ENCODE measurements around the gene RNF40.

Gene RNF40

DNA sequence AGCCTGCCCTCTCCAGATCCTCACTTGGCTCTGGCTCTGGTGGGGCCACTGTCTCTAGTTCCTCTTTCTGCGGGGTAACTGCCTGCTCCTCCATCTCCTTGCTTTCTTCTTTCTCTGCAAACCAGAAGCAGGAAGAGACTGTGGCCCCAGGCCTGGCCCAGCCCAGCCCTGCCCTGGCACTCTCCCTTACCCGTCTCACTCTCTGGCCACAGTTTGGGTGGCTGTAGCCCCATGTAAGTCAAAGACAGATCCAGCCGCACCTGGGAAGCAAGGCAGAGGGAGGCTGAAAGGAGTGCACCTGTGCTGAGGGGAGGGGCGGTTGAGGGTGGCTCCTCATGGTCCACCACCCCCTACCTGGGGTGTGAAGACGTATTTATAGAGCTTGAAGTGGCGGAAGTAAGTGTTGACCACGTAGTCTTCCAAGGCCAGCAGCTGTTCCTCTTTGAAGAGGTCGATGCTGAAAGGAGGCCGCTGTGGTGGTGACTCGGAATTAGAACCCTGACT lies 3.1 kb upstream of the RNF40 start:
- H3F3A ChIP-seq (ENCODE audit: insufficient read depth, low read length), result no peaks in the 10 kb centered on the region
- DNase-seq, result no peak
- peaks cover 1% of the 10 kb centered on the region; the same call in 1 of the 2 replicates for H3K36me3 ChIP-seq (replicated peaks; ENCODE audit: insufficient read depth, low read length)
- H4K20me1 ChIP-seq (ENCODE audit: insufficient read depth, low read length), result no peaks in the 10 kb centered on the region
- TF ChIP-seq EZH2 (optimal IDR thresholded peaks at IDR 0.05; ENCODE audit: low read depth, low read length) (no peak), EZH2phosphoT487 (IDR thresholded peaks at IDR 0.05; ENCODE audit: low read length) (no peak)
- TF ChIP-seq, protein P1, sequence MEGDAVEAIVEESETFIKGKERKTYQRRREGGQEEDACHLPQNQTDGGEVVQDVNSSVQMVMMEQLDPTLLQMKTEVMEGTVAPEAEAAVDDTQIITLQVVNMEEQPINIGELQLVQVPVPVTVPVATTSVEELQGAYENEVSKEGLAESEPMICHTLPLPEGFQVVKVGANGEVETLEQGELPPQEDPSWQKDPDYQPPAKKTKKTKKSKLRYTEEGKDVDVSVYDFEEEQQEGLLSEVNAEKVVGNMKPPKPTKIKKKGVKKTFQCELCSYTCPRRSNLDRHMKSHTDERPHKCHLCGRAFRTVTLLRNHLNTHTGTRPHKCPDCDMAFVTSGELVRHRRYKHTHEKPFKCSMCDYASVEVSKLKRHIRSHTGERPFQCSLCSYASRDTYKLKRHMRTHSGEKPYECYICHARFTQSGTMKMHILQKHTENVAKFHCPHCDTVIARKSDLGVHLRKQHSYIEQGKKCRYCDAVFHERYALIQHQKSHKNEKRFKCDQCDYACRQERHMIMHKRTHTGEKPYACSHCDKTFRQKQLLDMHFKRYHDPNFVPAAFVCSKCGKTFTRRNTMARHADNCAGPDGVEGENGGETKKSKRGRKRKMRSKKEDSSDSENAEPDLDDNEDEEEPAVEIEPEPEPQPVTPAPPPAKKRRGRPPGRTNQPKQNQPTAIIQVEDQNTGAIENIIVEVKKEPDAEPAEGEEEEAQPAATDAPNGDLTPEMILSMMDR (IDR thresholded peaks at IDR 0.05; ENCODE audit: low read length), result no peak
- peaks cover 17% of the 10 kb centered on the region for H3K4me1 ChIP-seq (ENCODE audit: low read length)
- H3K79me2 ChIP-seq (ENCODE audit: low read length), result peaks cover 19% of the 10 kb centered on the region
- no peaks in the 10 kb centered on the region for H3K9me2 ChIP-seq (replicated peaks; ENCODE audit: insufficient read depth, low read length)
- no peaks in the 10 kb centered on the region for H3K27me3 ChIP-seq (replicated peaks; ENCODE audit: insufficient read depth, low read length)
- H3K4me3 ChIP-seq (ENCODE audit: low read length), result no peak overlapping the region
- H2AFZ ChIP-seq (ENCODE audit: low read length), result no peak overlapping the region
- H3K4me2 ChIP-seq (ENCODE audit: low read depth, low read length), result no peak overlapping the region
- H3K9me3 ChIP-seq (replicated peaks; ENCODE audit: insufficient read depth, low read length), result no peaks in the 10 kb centered on the region
- no peak overlapping the region for H3K27ac ChIP-seq (ENCODE audit: low read length)
- no peak overlapping the region for H3K9ac ChIP-seq (ENCODE audit: low read length)

GRCh38 chr16:30760001-30760559 lies 2.0 kb upstream of the RNF40 start:
- TF ChIP-seq EZH2phosphoT487 (IDR thresholded peaks at IDR 0.05; ENCODE audit: low read length), result no peak
- TF ChIP-seq EZH2 (optimal IDR thresholded peaks at IDR 0.05; ENCODE audit: low read depth, low read length), result no peak
- TF ChIP-seq, protein P1 (IDR thresholded peaks at IDR 0.05; ENCODE audit: low read length), result no peak
- Histone ChIP-seq H3K27ac (ENCODE audit: low read length) (no peak overlapping the region), H3K4me1 (ENCODE audit: low read length) (peaks cover 17% of the 10 kb centered on the region), H3K4me3 (ENCODE audit: low read length) (no peak overlapping the region), H3F3A (ENCODE audit: insufficient read depth, low read length) (no peaks in the 10 kb centered on the region), H3K9me3 (replicated peaks; ENCODE audit: insufficient read depth, low read length) (no peaks in the 10 kb centered on the region), H2AFZ (ENCODE audit: low read length) (no peak overlapping the region), H4K20me1 (ENCODE audit: insufficient read depth, low read length) (no peaks in the 10 kb centered on the region), H3K4me2 (ENCODE audit: low read depth, low read length) (peak overlapping the region; percentile 72; the same call in 1 of the 2 replicates), H3K27me3 (replicated peaks; ENCODE audit: insufficient read depth, low read length) (no peaks in the 10 kb centered on the region), H3K79me2 (ENCODE audit: low read length) (peaks cover 25% of the 10 kb centered on the region), H3K9me2 (replicated peaks; ENCODE audit: insufficient read depth, low read length) (no peaks in the 10 kb centered on the region), H3K36me3 (replicated peaks; ENCODE audit: insufficient read depth, low read length) (peaks cover 4% of the 10 kb centered on the region; the same call in 1 of the 2 replicates), H3K9ac (ENCODE audit: low read length) (no peak overlapping the region)
- DNase-seq, result no peak

- H3F3A ChIP-seq (ENCODE audit: insufficient read depth, low read length), result no peaks in the 10 kb centered on the region
- H3K36me3 ChIP-seq (replicated peaks; ENCODE audit: insufficient read depth, low read length), result peaks cover 4% of the 10 kb centered on the region; the same call in 1 of the 2 replicates
- H3K4me2 ChIP-seq (ENCODE audit: low read depth, low read length), result peak overlapping the region; percentile 72
- no peak for DNase-seq
- H3K27me3 ChIP-seq (replicated peaks; ENCODE audit: insufficient read depth, low read length), result no peaks in the 10 kb centered on the region
- peak overlapping the region; percentile 80; the same call in 1 of the 2 replicates for H3K9ac ChIP-seq (ENCODE audit: low read length)
- peak overlapping the region; percentile 31; the same call in 1 of the 2 replicates for H3K27ac ChIP-seq (ENCODE audit: low read length)
- H2AFZ ChIP-seq (ENCODE audit: low read length), result peak overlapping the region; percentile 91
- H4K20me1 ChIP-seq (ENCODE audit: insufficient read depth, low read length), result no peaks in the 10 kb centered on the region
- H3K4me1 ChIP-seq (ENCODE audit: low read length), result peaks cover 17% of the 10 kb centered on the region
- no peaks in the 10 kb centered on the region for H3K9me3 ChIP-seq (replicated peaks; ENCODE audit: insufficient read depth, low read length)
- peaks cover 25% of the 10 kb centered on the region for H3K79me2 ChIP-seq (ENCODE audit: low read length)
- peak overlapping the region; percentile 83 for H3K4me3 ChIP-seq (ENCODE audit: low read length)
- no peaks in the 10 kb centered on the region for H3K9me2 ChIP-seq (replicated peaks; ENCODE audit: insufficient read depth, low read length)
- TF ChIP-seq EZH2 (optimal IDR thresholded peaks at IDR 0.05; ENCODE audit: low read depth, low read length), result no peak
- TF ChIP-seq EZH2phosphoT487 (IDR thresholded peaks at IDR 0.05; ENCODE audit: low read length), result no peak
- TF ChIP-seq, protein P1 (IDR thresholded peaks at IDR 0.05; ENCODE audit: low read length), result no peak
Observed at GRCh38 chr16:30760577-30761426, 1.3 kb upstream of the RNF40 start.

Data from MM.1S (cell line).